ENCODE data around the gene PTGIS.

DNA sequence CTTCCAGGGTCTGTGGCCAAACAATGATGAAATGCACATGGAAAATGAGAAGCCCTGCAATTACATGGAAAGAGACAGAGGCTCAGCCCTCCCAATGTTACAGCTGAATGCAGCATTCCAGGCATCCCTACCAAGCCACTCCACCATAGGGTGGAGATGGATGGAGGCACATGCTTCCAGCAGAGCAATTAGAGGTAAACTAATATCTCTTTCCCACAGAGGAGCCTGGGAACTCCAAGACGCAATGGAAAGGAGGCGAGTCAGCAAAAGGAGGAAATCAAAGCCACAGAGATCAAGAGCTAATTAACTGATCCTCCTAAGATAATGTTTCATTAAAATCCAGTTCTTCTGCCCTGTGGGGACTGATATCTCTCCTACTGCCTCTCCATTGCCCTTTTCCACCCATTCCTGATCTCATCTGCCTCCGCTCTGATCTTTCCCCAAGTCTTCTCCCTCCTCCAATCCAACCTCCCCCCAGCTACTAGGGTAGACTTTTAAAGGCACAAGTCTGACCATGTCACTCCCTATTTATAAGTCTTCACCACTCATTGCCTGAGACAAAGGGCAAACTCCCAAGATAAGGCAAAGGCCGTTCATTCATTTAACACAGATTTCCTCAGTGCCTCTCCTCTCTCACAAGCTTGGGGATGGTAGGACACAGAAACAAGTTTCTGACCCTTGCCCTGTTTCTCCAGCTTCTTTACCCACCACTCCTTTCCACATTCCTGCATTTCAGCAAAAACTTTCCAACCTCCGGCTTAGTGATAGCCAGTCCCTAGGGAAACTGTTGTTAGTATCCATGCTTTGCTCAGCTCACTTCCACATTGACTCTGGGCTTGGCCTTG, 71.2 kb downstream of the PTGIS start:
- TF ChIP-seq, protein P1, sequence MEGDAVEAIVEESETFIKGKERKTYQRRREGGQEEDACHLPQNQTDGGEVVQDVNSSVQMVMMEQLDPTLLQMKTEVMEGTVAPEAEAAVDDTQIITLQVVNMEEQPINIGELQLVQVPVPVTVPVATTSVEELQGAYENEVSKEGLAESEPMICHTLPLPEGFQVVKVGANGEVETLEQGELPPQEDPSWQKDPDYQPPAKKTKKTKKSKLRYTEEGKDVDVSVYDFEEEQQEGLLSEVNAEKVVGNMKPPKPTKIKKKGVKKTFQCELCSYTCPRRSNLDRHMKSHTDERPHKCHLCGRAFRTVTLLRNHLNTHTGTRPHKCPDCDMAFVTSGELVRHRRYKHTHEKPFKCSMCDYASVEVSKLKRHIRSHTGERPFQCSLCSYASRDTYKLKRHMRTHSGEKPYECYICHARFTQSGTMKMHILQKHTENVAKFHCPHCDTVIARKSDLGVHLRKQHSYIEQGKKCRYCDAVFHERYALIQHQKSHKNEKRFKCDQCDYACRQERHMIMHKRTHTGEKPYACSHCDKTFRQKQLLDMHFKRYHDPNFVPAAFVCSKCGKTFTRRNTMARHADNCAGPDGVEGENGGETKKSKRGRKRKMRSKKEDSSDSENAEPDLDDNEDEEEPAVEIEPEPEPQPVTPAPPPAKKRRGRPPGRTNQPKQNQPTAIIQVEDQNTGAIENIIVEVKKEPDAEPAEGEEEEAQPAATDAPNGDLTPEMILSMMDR (IDR thresholded peaks at IDR 0.05), result no peak
- TF ChIP-seq EZH2 (IDR thresholded peaks at IDR 0.05; ENCODE audit: borderline replicate concordance, insufficient read depth, low read depth, low read length, poor library complexity, severe bottlenecking), result no peak
